ENCODE data around the gene CDYL2.

Gene CDYL2

DNA sequence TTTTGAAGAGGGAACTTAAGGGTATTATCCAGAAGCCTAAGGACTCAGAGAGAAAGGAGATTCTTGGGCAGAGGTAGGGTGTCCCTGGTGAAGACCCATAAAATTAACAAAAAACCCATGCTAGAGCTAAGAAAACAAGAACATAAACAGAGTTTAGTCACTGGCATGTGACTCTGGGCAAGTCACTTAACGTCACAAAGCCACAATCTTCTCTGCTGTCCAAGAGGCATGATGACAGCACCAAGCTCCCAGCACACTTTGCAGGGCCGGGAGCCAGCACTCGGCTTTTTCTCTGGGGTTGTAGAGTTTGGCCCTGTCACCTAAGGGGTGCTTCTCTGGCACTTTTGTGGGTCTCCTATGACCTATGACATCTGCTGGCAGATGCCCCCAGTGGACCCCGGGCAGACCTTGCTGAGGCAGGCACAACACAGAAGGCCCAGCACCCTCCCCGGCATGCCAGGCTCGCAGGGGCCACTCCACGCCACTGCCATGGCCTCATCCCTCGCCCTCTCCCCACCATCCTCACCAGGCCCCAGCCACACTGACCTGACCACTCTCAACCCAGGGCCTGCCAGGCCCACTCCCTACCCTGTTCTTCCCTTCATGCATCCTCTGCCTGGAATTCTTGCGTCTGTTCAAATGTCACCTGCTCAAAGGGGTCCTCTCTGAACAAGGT lies 193.8 kb downstream of the CDYL2 start:
- TF ChIP-seq GATA3 (IDR thresholded peaks at IDR 0.05; ENCODE audit: low read depth, low read length), result no peak
- no peak for TF ChIP-seq GATA2 (IDR thresholded peaks at IDR 0.05; ENCODE audit: low read depth, low read length)

DNA sequence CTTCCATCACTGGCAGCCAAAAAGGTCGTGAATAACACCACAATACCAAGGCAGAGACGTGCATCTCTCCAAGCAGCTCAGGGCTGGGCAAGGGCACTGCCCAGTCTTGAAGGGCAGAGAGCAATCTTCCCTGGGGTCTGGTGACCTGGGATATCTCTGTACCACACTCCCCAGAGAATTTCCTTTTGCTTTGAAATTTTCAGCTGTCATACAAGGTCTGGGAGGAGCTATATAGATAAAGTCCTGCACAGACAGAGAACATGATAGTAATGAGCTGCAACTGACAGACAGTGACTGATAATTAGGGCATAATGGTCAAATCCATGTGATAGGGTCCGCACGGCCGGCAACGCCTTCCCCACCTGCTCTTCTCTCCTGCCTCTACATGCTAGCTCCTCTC lies 195.5 kb downstream of the CDYL2 start:
- TF ChIP-seq GATA2 (IDR thresholded peaks at IDR 0.05; ENCODE audit: low read depth, low read length) (no peak), GATA3 (IDR thresholded peaks at IDR 0.05; ENCODE audit: low read depth, low read length) (no peak)

DNA sequence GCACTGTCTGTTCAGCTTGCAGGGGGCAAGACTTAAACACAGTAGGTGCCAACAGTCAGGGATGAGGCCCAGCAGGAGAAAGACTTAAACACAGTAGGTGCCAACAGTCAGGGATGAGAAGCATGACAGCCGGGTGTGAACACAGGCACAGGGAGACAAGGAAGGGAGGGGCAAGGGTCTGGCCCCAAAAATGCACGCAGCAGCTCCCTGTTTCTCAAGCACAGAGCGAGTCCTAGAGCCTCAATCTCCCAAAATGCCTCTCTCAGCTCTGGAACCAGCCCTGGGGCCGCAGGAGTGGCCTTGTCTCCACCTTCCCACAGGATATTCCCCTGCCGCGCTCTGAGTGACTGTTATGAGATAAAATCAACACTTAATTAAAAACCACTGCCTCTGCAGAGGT lies 197.2 kb downstream of the CDYL2 start:
- TF ChIP-seq GATA3 (IDR thresholded peaks at IDR 0.05; ENCODE audit: low read depth, low read length), result no peak
- no peak for TF ChIP-seq GATA2 (IDR thresholded peaks at IDR 0.05; ENCODE audit: low read depth, low read length)

DNA sequence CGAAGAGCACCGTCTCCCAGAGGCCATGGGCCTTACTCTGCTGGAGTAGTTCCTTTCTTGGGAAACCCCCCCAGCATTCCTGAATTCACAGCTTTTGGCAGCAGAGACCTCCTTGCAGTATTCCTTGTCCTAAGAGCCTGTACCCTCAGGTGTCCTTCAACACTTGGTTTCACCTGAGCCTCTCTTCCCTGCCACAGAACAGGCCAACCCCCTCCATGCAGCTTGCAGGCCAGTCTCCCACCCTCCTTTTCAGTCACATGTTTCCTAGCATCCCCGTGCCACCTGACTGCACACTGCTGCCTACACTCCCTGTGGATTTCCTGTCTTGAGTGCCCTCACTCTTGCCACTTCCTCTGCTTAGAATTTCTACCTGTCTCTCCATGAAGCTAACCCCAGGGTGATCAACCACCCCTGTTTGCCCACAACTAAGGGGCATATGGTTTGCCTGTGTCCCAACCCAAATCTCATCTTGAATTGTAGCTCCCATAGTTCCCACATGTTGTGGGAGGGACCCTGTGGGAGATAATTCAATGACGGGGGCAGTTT lies 198.1 kb downstream of the CDYL2 start:
- TF ChIP-seq GATA2 (IDR thresholded peaks at IDR 0.05; ENCODE audit: low read depth, low read length) (no peak), GATA3 (IDR thresholded peaks at IDR 0.05; ENCODE audit: low read depth, low read length) (no peak)

DNA sequence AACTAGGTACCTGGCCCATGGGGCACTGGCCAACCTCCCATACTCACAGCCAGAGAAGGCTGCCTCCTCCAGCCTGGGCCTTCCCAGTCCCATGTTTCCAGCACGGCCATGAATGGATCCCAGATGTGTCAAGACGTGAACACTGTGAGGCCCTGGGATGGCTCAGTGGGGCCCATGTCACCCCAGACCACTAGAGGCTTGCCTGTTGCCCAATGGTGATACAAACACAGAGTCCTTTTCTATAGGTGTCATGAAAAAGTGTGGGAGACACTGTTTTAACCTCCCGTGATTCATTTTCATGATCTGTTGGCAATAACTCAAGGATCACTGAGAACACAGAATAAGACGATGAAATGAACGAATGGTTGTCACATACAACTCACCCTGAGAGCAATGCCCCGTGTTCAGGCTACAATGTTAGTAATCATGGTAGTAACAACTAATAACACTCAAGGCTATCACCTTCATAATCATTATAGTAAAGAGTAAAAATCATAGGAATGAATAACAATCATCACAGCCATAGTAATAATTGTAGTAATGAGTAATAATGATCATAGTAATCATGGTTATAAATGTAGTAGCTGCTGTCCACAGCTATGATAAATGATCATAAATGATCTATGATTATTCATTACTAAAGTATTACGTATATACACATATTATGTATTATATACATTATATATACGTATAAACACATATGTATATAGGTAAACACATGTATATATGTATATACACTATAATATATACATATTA lies 199.6 kb downstream of the CDYL2 start:
- TF ChIP-seq GATA2 (IDR thresholded peaks at IDR 0.05; ENCODE audit: low read depth, low read length) (no peak), GATA3 (IDR thresholded peaks at IDR 0.05; ENCODE audit: low read depth, low read length) (no peak)

DNA sequence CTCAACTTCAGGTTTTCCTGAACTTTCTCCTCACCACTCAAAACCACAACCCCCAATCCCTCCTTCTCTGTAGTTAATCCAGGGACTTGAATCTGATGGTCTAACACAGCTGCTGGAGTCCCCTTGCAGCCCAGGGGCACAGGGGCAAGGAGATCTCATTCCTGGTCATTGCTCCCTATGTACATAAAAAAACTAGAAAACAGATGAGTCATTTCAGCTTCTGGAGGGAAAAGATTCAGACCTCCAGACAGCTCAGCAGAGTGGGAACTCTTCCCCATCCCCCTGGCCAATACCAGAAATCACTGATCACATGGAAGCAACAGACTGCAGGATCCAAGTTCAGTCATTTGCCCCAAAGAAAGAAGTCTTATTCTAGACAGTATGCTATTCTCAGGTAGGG lies 201.5 kb downstream of the CDYL2 start:
- no peak for TF ChIP-seq GATA3 (IDR thresholded peaks at IDR 0.05; ENCODE audit: low read depth, low read length)
- no peak for TF ChIP-seq GATA2 (IDR thresholded peaks at IDR 0.05; ENCODE audit: low read depth, low read length)

DNA sequence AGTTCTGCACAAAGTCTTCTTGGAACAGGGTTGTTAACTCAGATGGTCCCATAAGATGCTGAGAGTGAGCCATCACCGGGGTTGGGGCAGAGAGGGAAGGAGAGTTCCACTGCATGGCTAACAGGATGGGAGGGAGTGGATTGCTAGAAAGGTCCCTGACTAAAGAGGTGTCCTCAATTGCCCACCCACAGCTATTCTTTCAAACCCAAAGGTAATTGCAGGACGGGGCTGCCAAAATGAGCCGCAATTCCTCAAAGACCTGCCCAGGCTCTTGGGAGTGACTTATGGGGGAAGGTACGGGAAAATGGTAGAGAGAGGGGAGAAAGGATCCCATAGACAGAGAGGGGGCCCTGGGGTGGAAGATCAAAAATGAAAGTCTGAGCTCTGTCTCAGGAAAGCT lies 203.2 kb downstream of the CDYL2 start:
- TF ChIP-seq GATA2 (IDR thresholded peaks at IDR 0.05; ENCODE audit: low read depth, low read length), result no peak
- TF ChIP-seq GATA3 (IDR thresholded peaks at IDR 0.05; ENCODE audit: low read depth, low read length), result no peak

DNA sequence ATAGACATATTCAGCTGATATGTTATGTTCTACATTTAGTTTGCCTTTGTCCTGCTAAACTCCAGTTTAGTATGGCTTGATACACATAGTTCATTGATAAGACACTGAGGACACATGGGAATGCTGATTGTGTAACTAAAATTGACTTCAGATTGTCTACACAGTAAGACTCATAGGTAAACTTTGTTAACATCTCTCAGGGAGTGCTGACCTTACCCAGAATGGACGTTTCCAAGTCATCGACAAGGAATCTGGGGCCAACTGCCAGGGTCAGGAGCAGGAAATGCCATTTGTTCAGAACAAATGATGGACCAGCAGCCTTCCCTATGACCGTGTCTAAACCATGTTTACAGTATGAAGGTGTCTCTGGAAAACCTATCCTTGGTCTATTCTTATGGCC lies 204.9 kb downstream of the CDYL2 start:
- TF ChIP-seq GATA2 (IDR thresholded peaks at IDR 0.05; ENCODE audit: low read depth, low read length) (no peak), GATA3 (IDR thresholded peaks at IDR 0.05; ENCODE audit: low read depth, low read length) (no peak)

DNA sequence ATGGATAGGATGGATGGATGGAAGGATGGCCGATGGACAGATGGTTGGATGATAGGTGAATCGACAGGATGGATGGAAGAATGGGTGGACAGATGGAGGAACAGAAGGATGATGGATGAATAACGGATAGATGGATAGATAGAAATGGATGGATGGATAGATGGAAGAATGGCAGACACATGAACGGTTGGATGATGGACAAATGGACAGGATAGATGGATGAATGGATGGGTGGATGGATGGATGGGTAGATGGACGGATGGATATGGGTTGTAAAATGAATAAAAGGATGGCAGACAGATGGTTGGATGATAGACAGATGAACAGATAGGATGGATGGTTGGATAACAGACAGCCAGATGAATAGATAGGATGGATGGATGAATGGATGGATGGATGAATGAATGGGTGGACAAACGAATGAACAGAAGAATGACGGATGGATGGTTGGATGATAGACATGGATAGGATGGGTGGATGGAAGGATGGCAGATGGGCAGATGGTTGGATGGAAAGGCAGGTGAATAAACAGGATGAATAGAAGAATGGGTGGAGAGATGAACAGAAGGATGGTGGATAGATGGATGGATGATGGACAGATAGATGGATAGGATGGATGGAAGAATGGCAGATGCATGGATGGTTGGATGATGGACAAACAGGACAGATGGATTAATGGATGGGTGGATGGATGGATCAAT lies 207.7 kb downstream of the CDYL2 start:
- no peak for TF ChIP-seq GATA3 (IDR thresholded peaks at IDR 0.05; ENCODE audit: low read depth, low read length)
- TF ChIP-seq GATA2 (IDR thresholded peaks at IDR 0.05; ENCODE audit: low read depth, low read length), result no peak

DNA sequence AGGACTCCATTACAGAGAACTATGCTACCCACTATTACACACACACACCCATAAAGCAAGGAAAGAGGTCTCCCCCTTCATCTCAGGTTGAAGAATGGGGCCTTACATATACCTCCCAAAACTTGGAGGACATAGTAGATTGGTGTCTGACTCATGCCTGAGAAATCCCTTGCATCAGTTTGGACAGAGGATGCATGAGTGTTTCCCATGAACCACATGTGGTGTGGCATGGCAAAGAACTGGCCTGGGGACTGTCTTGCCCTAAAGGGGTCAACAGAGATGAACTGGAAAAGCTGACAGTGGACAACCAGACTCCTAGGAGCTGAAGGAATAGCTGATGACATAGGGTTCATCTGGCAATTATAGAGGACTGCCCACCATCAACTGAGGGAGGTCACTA lies 209.6 kb downstream of the CDYL2 start:
- no peak for TF ChIP-seq GATA2 (IDR thresholded peaks at IDR 0.05; ENCODE audit: low read depth, low read length)
- TF ChIP-seq GATA3 (IDR thresholded peaks at IDR 0.05; ENCODE audit: low read depth, low read length), result no peak

DNA sequence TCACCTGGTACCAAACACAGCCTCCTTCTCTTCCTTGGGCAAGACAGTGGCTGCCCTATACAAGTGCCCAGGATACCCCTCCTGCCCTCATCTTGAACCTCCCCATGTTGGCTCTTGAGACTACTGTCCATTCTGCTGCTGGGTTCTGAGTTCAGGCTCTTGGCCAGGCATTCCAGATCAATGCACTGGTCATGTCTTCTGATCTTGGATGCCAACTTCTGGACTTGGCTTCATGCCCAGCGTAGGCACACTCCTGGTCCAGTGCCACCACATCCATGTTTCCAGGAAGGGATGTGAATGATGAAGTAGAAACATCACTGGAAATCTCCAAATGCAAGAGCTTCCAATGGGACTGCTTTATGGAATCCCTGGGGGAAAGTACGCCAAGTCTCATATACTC lies 212.1 kb downstream of the CDYL2 start:
- TF ChIP-seq GATA2 (IDR thresholded peaks at IDR 0.05; ENCODE audit: low read depth, low read length), result no peak
- no peak for TF ChIP-seq GATA3 (IDR thresholded peaks at IDR 0.05; ENCODE audit: low read depth, low read length)

DNA sequence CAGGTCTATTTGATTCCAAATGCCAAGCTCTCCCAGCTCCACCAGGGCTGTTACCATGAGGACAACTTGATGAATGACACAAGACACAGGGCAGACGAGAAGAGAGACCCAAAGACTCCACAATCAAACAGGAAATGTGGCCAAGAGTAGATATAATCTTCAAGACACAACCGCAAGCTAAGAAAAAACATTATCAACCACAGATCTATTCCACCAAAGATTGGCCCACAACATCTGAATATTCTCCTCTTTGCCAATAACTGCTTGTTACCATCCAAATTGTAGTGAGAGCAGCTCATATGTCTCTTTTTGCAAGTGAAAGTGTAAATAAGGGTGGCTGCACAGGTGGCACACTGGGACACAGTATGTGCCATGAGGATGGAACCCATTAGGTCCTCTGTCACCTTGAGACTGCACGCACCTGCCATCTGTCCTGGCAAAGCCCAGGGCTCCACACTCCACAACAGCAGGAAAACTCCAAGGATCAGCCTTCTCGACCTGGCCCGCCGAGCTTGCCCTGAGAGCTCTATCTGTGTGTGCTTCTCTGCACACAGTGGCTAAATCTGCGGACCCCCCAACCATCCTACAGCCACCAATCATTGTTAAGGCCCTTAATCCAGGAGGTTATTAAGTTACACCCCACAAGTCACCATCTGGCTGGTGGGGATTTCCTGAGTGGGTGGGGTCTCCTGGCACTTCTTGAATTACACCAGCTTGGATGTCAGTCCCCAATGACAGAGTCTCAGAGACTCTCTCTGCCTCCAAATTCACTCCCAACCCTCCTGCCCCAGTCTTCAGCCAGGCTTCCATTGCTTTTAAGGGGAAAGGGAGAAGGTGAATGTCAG lies 213.1 kb downstream of the CDYL2 start:
- TF ChIP-seq GATA3 (IDR thresholded peaks at IDR 0.05; ENCODE audit: low read depth, low read length), result no peak
- TF ChIP-seq GATA2 (IDR thresholded peaks at IDR 0.05; ENCODE audit: low read depth, low read length), result no peak

DNA sequence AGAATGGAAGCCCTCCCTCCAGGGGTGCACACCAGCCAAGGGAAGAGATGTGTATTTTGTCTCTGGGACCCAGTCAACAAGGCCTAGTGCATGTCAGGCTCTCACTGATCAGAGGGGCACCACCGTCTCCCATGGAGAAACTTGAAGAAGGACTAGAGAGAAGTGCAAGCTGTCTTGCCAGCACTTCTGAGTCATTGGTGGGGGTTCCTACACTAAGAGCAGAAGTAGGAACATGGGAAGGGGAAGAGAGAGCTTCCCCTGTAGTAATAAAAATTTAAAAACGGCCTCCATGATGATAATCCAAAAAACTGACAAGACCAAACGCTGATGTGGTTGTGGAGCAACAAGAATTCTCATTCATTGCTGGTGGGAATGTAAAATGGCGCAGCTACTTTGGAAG lies 217.3 kb downstream of the CDYL2 start:
- TF ChIP-seq GATA2 (IDR thresholded peaks at IDR 0.05; ENCODE audit: low read depth, low read length), result no peak
- no peak for TF ChIP-seq GATA3 (IDR thresholded peaks at IDR 0.05; ENCODE audit: low read depth, low read length)

DNA sequence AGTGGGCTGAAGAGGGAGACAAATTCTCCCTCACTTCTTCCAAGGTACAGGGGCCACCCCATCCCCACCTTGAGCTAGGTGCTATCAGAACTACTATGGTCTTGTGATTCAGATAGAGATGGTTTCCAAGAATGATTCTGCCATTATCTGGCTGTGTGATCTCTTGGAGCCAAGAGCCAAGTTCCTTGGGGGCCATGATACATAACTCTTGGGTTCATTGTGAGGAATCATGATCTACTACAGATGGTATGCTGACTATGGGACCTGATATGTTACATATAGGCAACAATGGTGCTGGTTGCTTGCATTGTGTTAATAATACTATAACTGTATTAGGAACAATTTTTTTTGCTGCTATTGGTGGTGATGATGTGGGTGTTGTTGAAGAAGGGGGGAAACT lies 217.9 kb downstream of the CDYL2 start:
- no peak for TF ChIP-seq GATA3 (IDR thresholded peaks at IDR 0.05; ENCODE audit: low read depth, low read length)
- no peak for TF ChIP-seq GATA2 (IDR thresholded peaks at IDR 0.05; ENCODE audit: low read depth, low read length)
